Measurements from ENCODE around the gene FADD.
A peak's percentile ranks its signal among the peaks of the same experiment; 100 is the strongest.

Gene FADD, protein sequence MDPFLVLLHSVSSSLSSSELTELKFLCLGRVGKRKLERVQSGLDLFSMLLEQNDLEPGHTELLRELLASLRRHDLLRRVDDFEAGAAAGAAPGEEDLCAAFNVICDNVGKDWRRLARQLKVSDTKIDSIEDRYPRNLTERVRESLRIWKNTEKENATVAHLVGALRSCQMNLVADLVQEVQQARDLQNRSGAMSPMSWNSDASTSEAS

DNA sequence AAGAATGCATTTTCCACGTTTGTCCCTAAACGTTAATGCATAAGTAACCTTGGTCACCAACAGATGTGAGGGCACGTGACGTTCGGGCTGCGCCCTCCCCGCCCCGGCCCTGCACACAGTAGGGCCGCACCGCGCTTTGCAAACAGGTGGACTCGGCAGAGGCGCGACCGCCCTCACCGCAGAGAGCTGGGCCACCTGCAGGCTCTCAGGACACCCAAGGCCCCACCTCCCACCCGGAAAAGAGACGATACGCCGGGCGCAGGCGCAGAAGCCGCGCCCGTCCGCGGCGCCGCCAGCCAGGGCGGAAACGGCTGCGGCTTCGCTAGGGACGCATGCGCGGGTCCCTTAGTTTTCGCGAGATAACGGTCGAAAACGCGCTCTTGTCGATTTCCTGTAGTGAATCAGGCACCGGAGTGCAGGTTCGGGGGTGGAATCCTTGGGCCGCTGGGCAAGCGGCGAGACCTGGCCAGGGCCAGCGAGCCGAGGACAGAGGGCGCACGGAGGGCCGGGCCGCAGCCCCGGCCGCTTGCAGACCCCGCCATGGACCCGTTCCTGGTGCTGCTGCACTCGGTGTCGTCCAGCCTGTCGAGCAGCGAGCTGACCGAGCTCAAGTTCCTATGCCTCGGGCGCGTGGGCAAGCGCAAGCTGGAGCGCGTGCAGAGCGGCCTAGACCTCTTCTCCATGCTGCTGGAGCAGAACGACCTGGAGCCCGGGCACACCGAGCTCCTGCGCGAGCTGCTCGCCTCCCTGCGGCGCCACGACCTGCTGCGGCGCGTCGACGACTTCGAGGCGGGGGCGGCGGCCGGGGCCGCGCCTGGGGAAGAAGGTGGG lies at the start of gene FADD:
FADD (plus strand) TSS at position 377 of the 831 bp plus-strand sequence; CDS start at position 541, 164 bp downstream.
- peak within 1 kb of the TSS; percentile 98 for H3K27ac ChIP-seq
- peak; percentile 63 for DNase-seq (ENCODE audit: low read depth, low spot score)

- H3K27ac ChIP-seq: no peak overlapping the region
- no peak for DNase-seq (ENCODE audit: low read depth, low spot score)
Observed at GRCh38 chr11:70155386-70155785, 47.7 kb upstream of the FADD start.

DNA sequence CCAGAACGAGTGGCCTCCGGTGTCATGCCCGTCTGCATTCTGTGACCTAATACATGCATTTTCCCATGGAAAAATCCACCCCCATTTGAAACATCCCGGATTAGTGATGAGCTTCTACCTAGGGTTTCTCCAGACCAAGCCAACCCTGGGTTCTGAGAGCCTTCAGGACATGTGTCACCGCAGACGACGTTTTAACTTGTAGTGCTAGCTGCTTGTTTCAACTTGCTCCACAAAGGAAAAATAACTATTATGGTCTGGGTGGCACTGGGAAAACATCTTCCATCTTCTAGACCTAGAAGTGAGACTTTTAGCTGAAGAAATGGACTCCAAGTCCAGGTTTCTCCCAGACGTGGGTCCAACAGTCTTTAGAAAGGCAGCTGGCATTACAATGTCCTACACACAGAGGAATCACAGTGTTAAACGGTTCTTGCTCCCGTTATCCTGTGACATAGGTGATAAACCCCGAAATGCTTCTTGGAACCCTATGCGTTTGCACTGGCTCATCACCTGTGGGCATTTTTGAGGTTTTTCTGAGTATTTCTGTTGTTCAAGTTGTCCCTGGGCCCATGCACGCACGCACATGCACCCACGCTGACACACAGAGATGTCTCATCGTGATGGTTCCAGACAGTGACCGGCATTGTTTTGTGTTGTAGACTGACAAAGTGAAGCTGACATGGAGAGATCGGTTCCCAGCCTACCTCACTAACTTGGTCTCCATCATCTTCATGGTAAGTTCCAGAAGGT lies 46.6 kb upstream of the FADD start:
- H3K27ac ChIP-seq: peak overlapping the region; percentile 56
- DNase-seq (ENCODE audit: low read depth, low spot score): peak; percentile 45

DNA sequence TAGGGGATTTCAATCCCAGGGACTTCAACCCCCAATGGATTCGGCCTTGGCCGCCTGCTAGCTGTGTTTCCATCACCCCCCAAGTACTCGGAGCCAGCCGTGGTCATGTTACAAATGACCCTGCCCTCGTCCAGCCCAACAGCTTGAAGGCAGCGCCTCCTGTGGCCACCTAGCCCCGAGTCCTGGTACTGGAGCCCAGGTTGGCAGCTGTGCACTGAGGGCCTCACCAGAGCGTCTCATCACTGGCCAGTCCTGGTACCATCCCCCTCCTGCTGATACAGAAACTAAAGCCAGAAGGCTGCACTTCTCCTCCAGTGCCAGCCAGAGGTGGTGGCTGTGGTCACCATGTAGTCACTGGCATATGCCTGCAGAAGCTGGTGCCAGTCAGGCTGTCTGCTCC lies 44.9 kb upstream of the FADD start:
- H3K27ac ChIP-seq: no peak overlapping the region
- no peak for DNase-seq (ENCODE audit: low read depth, low spot score)

DNA sequence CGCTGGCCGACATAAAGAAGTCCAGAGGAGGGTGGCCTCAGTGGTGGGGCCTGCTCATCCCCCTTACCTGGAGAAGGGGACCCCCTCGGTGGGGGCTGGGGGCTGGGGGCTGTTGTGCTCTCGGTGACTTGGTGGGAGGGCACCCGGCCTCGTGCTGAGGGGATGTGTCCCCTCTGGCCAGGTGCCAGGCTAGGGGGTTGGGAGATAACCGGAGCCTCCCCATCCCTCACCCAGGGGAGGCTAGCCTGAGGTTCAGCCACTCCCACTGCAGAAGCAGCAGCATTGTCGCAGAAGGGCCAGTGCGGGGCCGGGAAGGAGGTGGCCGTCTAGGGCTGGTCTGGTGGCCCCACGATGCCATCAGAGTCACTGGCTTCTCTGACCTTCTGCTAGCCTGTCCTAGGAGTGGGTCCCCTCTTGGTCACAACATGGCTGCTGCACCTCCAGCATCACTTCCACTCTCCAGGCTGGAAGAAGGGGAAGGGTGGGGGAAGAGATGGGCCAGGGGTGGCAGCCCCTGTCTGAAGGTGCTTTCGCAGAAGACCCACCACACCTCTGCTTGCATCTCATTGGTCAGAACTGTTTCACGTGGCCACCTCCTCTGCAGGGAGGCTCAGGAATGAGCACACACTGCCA lies 44.2 kb upstream of the FADD start:
- peak overlapping the region; percentile 22 for H3K27ac ChIP-seq
- no peak for DNase-seq (ENCODE audit: low read depth, low spot score)

DNA sequence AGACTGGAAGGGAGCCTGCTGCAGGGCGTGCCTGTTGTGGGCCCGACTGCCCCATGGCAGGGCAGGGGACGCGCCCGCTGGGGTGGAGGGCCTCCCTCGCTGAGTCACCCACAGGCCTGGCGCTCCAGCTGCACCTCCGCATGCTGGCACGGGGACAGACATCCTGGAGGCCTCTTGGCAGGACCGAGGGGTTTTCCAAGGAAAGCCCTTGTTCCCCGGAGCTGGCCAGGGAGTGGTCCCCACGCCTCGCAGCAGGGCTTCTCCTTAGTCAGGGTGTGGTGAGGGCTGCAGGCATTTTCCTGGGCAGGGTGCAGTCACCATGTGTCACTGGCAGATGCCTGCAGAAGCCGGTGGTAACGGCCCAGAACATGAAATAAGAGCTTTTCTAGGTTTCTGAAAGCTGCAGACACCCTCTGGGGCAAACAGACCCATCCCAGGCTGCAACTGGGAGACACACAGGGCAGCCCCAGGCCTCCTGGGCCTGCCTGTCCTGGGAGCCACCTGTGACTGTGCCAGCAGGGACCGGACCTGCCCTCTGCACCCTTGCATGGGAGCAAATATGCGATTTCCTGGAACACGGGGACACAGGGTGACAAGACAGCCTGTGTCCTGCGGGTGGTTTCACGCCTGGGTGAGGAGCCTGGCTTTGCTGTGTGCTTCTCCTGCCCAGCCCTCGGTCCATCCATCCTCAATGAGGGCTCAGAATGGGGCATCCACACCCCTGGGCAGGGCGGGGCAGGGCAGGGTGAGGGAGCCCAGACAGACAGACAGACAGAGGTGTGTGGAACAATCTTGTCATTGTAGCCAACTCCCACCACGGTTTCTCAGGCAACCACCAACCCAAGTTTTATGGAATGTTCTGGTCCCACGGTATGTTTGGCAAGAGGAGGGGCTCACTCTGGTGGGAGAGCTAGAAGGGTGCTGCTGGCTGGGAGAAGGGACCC lies 43.2 kb upstream of the FADD start:
- peak; percentile 68 for DNase-seq (ENCODE audit: low read depth, low spot score)
- H3K27ac ChIP-seq: peak overlapping the region; percentile 26

DNA sequence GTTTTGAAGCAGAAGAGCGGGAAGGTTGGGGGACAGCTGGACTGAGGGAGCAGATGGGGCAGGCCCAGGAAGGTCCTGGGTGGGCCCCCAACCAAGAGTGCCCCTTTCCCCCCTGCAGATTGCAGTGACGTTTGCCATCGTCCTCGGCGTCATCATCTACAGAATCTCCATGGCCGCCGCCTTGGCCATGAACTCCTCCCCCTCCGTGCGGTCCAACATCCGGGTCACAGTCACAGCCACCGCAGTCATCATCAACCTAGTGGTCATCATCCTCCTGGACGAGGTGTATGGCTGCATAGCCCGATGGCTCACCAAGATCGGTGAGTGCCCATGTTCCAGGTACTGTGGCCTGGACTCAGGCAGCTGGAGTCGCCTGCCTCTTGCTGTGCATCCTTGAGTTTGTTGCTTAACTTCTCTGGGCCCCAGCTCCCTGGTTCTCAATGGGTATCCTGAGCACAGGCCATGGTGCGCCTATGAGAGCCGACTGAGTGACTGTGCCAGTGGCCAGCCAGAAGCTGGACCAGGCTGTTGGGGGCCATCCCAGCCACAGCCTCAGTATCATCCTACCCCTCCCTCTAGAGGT lies 42.0 kb upstream of the FADD start:
- H3K27ac ChIP-seq: no peak overlapping the region
- no peak for DNase-seq (ENCODE audit: low read depth, low spot score)

DNA sequence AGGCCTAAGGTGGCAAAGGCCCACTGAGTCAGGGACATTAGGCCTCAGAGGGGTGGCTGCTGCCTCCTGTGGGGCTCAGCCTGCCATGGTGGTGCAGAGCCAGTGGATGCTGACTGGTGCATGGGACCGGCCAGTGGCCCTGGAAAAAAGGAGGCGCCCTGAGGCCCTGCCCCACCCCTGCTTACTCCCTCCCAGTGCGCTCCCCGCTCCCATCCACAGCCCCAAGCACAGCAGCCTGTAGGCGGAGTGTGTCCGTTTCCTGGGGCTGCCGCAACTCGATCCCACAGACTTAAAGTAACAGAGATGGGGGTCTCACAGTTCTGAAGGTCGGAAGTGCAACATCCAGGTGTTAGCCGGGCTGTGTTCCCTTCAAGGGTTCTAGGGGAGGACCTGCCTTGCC lies 38.4 kb upstream of the FADD start:
- no peak for DNase-seq (ENCODE audit: low read depth, low spot score)

GRCh38 chr11:70167120-70167519 lies 36.0 kb upstream of the FADD start:
- no peak overlapping the region for H3K27ac ChIP-seq
- DNase-seq (ENCODE audit: low read depth, low spot score): no peak

More for the DNA sequence above, 38.4 kb upstream of the FADD start:
- H3K27ac ChIP-seq: no peak overlapping the region

DNA sequence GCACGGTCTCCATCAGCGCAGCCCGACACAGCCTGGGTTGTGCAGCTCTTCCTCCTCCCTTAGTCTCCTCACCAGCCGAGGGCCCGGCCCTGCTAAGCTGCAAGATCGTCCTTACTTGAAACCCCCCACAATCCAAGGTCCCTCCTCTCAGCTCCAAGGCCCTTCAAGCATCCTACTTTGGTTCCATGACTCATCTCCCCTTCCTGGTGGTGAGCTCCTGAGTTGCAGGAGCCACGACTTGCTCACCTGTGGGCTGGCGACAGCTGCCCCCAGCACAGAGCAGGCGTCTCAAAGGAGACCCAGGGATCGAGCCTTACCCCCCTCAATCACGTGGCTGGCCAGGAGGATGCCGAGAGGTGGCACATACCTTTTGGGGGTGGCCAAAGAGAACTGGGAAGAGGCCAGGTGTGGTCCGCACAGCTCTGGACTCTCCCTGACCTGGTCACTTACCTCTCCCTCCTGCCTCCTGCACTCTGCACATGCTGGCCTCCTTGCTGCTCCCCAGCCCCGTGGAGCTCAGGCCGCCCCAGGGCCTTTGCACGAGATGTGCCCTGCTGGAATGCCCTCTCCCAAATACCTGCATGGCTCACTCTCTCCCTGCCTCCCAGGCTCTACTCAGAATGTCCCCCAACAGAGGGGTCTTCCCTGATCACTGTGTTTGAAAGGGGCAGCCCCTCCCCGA lies 35.2 kb upstream of the FADD start:
- DNase-seq (ENCODE audit: low read depth, low spot score): no peak

GRCh38 chr11:70168405-70168754 lies 34.7 kb upstream of the FADD start:
- DNase-seq (ENCODE audit: low read depth, low spot score): no peak
- no peak overlapping the region for H3K27ac ChIP-seq

More for the DNA sequence above, 35.2 kb upstream of the FADD start:
- H3K27ac ChIP-seq: no peak overlapping the region

GRCh38 chr11:70169127-70169526 lies 34.0 kb upstream of the FADD start:
- no peak overlapping the region for H3K27ac ChIP-seq
- DNase-seq (ENCODE audit: low read depth, low spot score): no peak

DNA sequence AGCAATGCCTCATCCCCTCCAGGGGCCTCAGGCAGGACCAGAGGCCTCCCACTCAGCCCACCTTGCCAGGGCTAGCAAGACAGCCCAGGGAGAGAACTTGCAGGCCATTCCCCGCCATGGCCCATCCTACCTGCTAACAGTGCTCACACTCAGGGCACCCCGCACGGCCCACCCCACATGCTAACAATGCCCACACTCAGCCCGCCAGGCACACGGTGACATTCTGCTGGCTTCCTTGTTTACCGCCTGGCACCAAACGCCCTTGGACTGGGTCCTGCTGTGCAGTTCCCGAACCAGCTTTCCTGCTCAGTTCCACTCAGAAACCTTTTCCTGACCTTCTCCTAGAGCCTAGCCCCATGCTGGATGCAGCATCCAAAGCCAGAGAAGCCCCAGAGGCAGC lies 33.5 kb upstream of the FADD start:
- no peak overlapping the region for H3K27ac ChIP-seq
- no peak for DNase-seq (ENCODE audit: low read depth, low spot score)

DNA sequence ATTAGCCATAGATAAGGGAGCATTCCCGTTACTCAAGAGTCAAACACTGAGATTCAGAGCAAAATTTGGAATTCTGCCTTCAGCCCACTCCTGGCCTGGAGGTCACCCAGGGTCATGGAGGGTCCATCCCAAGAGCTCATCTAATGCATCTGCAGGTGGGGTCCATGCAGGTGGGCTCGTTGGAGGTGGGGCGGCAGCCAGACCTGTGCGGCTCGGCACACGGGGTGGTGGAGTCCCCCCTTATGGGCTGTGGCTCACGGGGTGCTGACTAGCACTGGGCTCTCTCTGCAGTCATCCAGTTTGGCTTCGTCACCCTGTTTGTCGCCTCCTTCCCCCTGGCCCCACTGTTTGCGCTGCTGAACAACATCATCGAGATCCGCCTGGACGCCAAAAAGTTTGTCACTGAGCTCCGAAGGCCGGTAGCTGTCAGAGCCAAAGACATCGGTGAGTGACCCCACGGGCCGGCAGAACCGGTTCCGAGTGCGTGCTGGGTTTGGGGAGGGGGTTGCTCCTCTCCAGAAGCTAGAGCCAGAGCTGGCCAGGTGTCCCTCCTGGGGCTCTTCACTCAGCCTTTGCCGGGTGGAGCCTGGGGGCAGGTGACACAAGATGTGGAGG lies 32.4 kb upstream of the FADD start:
- no peak overlapping the region for H3K27ac ChIP-seq
- DNase-seq (ENCODE audit: low read depth, low spot score): no peak

- no peak overlapping the region for H3K27ac ChIP-seq
- no peak for DNase-seq (ENCODE audit: low read depth, low spot score)
Observed at GRCh38 chr11:70173018-70173417, 30.1 kb upstream of the FADD start.

DNA sequence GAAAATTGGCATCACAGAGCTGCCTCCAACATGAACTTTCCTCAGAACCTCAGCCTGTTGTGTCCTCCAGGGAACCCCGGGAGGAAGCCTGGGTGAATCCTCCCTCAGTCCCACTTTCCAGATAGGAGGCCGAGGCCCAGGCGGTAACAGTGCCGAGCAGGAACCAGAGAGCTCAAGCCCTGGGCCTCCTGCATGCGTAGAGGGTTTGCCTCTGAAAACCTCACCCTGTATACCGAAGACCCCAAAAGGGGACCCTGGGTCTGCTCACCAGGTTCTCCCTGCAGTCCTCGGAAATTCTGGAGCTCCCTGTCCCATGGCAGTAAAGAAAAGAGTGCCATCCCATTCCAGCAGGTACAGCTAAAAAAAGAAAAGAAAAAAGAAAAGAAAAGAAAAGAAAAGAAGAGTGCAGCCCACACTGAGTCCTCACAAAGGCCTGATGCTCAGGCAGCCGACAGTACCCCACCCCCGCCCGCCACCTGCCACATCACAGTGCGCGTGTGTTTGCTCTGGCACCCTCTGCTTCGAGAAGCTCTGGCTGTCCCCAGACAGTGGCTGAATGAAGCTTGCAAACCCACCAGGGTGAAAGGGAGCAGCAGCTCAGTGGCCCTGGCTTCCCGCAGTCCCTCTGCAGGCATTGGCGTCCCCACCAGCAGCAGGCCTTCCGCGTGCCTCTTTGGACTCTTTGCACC lies 28.4 kb upstream of the FADD start:
- DNase-seq (ENCODE audit: low read depth, low spot score): no peak
- no peak overlapping the region for H3K27ac ChIP-seq

GRCh38 chr11:70175236-70175698 lies 27.8 kb upstream of the FADD start:
- no peak overlapping the region for H3K27ac ChIP-seq
- no peak for DNase-seq (ENCODE audit: low read depth, low spot score)

Measured in epithelial cell of prostate (primary cell).